ENCODE measurements around the gene GADD45G.

DNA sequence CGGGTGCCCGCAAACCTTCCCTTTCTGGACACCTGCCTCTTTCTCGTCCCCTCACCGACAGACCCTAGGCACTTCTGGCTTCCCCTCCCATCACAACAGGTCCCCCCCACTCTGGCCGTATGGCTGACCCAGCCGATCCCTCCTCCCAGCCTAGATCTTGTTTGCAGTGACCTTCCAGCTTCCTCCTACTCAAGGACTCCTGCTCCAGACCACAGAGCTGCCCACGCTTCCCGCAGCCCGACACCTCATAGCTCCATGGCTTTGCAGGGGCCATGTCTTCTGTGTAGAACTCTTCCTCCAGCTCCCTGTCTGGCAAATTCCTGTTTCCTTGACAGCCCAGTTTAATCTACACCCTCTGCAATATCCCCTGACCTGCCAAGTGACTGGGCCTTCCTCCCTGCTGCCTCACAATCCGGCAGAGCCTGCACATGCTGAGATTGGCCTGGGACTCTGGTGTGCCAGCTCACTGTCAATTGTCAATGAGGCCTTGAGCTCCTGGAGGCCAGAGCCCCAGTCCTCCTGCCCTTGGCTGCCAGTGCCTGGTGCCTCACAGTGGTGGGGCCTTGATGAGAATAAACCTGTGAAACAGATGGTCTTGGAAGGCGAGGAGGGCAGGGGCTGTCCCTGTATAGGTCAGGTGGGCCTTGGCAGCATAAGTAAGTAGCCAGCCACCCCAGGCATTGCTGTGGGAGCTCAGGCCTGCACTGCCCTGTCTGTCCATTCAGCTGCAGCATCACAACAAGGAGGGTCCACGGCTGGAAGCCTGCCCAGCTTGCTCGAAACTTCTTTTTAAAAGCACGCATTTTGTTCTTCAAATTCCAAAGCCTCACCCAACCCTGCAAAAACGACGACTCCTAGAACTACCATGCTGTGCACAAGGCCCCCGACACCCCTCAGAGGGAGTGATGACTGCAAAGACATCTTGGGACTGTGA, 50.5 kb downstream of the GADD45G start:
- TF ChIP-seq, protein P1, sequence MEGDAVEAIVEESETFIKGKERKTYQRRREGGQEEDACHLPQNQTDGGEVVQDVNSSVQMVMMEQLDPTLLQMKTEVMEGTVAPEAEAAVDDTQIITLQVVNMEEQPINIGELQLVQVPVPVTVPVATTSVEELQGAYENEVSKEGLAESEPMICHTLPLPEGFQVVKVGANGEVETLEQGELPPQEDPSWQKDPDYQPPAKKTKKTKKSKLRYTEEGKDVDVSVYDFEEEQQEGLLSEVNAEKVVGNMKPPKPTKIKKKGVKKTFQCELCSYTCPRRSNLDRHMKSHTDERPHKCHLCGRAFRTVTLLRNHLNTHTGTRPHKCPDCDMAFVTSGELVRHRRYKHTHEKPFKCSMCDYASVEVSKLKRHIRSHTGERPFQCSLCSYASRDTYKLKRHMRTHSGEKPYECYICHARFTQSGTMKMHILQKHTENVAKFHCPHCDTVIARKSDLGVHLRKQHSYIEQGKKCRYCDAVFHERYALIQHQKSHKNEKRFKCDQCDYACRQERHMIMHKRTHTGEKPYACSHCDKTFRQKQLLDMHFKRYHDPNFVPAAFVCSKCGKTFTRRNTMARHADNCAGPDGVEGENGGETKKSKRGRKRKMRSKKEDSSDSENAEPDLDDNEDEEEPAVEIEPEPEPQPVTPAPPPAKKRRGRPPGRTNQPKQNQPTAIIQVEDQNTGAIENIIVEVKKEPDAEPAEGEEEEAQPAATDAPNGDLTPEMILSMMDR (IDR thresholded peaks at IDR 0.05): no peak
- TF ChIP-seq FOXJ3 (CRISPR knock-in tag; IDR thresholded peaks at IDR 0.05) (no peak), EP300 (IDR thresholded peaks at IDR 0.05; ENCODE audit: borderline replicate concordance in 1 of 2, low read depth in 1 of 2, low read length in 1 of 2) (no peak), YY1 (IDR thresholded peaks at IDR 0.05; ENCODE audit: low read depth) (no peak), CHD2 (IDR thresholded peaks at IDR 0.05; ENCODE audit: low read length, partially characterized antibody) (no peak), TEAD4 (IDR thresholded peaks at IDR 0.05; ENCODE audit: borderline replicate concordance, insufficient read depth) (no peak), GABPA (IDR thresholded peaks at IDR 0.05; ENCODE audit: low read depth) (no peak), EZH2phosphoT487 (IDR thresholded peaks at IDR 0.05; ENCODE audit: borderline replicate concordance, low read depth) (no peak)
- TF ChIP-seq, protein P2, sequence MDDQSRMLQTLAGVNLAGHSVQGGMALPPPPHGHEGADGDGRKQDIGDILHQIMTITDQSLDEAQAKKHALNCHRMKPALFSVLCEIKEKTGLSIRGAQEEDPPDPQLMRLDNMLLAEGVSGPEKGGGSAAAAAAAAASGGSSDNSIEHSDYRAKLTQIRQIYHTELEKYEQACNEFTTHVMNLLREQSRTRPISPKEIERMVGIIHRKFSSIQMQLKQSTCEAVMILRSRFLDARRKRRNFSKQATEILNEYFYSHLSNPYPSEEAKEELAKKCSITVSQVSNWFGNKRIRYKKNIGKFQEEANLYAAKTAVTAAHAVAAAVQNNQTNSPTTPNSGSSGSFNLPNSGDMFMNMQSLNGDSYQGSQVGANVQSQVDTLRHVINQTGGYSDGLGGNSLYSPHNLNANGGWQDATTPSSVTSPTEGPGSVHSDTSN (IDR thresholded peaks at IDR 0.05): no peak
